Measurements from ENCODE around the gene KIRREL3. TPM values are rescaled to one million over a fixed set of nuclear protein-coding genes. Genes with fewer than 3 reads are reported as not detected.

Gene KIRREL3
- total and polyA plus RNA-seq, 2 of the 8 experiments (the other 6 are each of a cell fraction or from before 2014, with no cell fraction given), result 0.29 to 0.32 TPM

DNA sequence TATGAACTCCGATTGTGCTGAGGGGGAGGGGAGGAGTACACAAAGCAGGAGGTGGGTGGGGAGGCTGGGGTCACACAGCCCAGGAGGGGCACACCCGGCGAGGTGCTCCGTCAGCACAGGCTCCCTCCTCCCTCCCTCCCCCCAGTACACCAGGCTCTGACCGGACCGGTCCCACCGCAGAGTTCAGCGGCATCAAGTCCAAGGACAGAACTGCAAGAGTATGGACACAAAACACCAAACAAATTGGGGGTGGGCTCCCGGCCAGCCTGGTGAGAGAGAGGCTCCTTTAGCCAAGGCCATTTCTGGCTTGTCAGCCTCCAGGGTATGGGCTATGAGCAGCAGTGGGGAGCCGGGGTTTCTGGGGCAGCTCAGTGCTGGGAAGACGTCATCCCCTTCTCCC, 576.8 kb downstream of the KIRREL3 start:
- Histone ChIP-seq H3K9me3 (ENCODE audit: insufficient read depth in 2 of 2, low read depth in 1 of 2, low read length in 1 of 2) (no peaks in the 10 kb centered on the region), H3K4me2 (ENCODE audit: insufficient read depth in 1 of 2, low read depth in 2 of 2, low read length in 2 of 2) (no peak overlapping the region), H4K5ac (ENCODE audit: insufficient read length, low read depth, low read length) (no peak overlapping the region), H2BK20ac (ENCODE audit: low read length) (no peak overlapping the region), H3K79me2 (ENCODE audit: control insufficient read depth in 1 of 2, insufficient read depth in 2 of 2, low read length in 2 of 2) (no peaks in the 10 kb centered on the region), H3K27me3 (replicated peaks in 1 of 4; ENCODE audit: control insufficient read depth in 3 of 4, extremely low read depth in 1 of 4, insufficient read depth in 3 of 4, low read length in 3 of 4) (no peaks in the 10 kb centered on the region), H3K23ac (ENCODE audit: insufficient read length) (no peak overlapping the region), H3K4ac (replicated peaks; ENCODE audit: insufficient read length, low read depth, low read length) (no peak overlapping the region), H2AK5ac (ENCODE audit: low read depth, low read length) (no peak overlapping the region), H2BK15ac (ENCODE audit: low read length) (no peak overlapping the region), H4K91ac (replicated peaks; ENCODE audit: insufficient read length, low read length) (no peak overlapping the region), H3K23me2 (ENCODE audit: low read depth, low read length) (no peaks in the 10 kb centered on the region), H3K9ac (replicated peaks in 1 of 4; ENCODE audit: extremely low read depth in 1 of 4, low read depth in 3 of 4, low read length in 3 of 4) (no peak overlapping the region), H3K18ac (ENCODE audit: extremely low read depth, low read length) (no peak overlapping the region), H3K27ac (ENCODE audit: low read depth, low read length) (no peak overlapping the region), H4K8ac (ENCODE audit: extremely low read depth, insufficient read depth, low read length) (no peak overlapping the region), H3K56ac (replicated peaks; ENCODE audit: insufficient read length, low read depth, low read length) (no peak overlapping the region), H3K4me3 (ENCODE audit: extremely low read depth in 1 of 4, insufficient read depth in 2 of 4, low read depth in 3 of 4, low read length in 4 of 4) (no peak overlapping the region), H3K14ac (ENCODE audit: insufficient read length) (no peak overlapping the region), H2BK5ac (ENCODE audit: low read depth, low read length) (no peak overlapping the region), H2BK12ac (ENCODE audit: low read depth, low read length) (no peak overlapping the region), H4K20me1 (replicated peaks in 1 of 2; ENCODE audit: control insufficient read depth in 1 of 2, insufficient read depth in 2 of 2, low read length in 2 of 2) (no peaks in the 10 kb centered on the region), H2AFZ (ENCODE audit: low read length) (no peak overlapping the region), H3K36me3 (ENCODE audit: control insufficient read depth in 2 of 4, insufficient read depth in 4 of 4, low read length in 3 of 4) (no peaks in the 10 kb centered on the region), H3K79me1 (ENCODE audit: low read depth, low read length) (no peaks in the 10 kb centered on the region), H3K4me1 (replicated peaks in 1 of 4; ENCODE audit: control insufficient read depth in 3 of 4, insufficient read depth in 4 of 4, low read length in 3 of 4) (no peaks in the 10 kb centered on the region; a peak in 1 of 7 replicates), H2BK120ac (replicated peaks; ENCODE audit: low read depth, low read length) (no peak overlapping the region)
- WGBS, 2 experiments (ENCODE audit: extremely low coverage in 1 of 2, insufficient coverage in 1 of 2, insufficient read length in 1 of 2, insufficient replicate concordance in 2 of 2, low coverage in 1 of 2, low lambda C conversion rate in 2 of 2, missing lambda C conversion rate in 1 of 2), result 83% methylated on average over 8 of the region's 11 CpGs; no CpG with 5 or more reads in 1 of the 2 experiments
- POLR2A ChIA-PET (ENCODE audit: partially characterized antibody), result interaction anchor here (1.8 kb wide), 1 partner anchor 8 kb away, joined by 6 read pairs; no protein-coding TSS in a partner anchor
- CTCF ChIA-PET (ENCODE audit: partially characterized antibody), result interaction anchor here (0.8 to 4.8 kb wide), 3 partner anchors 10 to 57 kb away, joined by 3 to 20 read pairs (median 6); no protein-coding TSS in a partner anchor
- TF ChIP-seq TAF1 (IDR thresholded peaks at IDR 0.05; ENCODE audit: low read depth, low read length) (no peak), RAD21 (IDR thresholded peaks at IDR 0.05 in 1 of 2, conservative IDR thresholded peaks at IDR 0.05 in 1 of 2; ENCODE audit: low read depth in 2 of 2, low read length in 2 of 2) (no peak), GTF2F1 (IDR thresholded peaks at IDR 0.05; ENCODE audit: borderline replicate concordance, low read depth, low read length) (no peak), CBX5 (IDR thresholded peaks at IDR 0.05; ENCODE audit: low read depth, low read length) (no peak), YY1 (IDR thresholded peaks at IDR 0.05; ENCODE audit: low read depth, low read length) (no peak), SIN3A (conservative IDR thresholded peaks at IDR 0.05 in 1 of 2, IDR thresholded peaks at IDR 0.05 in 1 of 2; ENCODE audit: low read depth in 1 of 2, low read length in 2 of 2) (no peak), GABPA (IDR thresholded peaks at IDR 0.05; ENCODE audit: borderline replicate concordance, insufficient read depth, low read length) (no peak), BRCA1 (IDR thresholded peaks at IDR 0.05; ENCODE audit: low read depth, low read length) (no peak), RBBP5 (IDR thresholded peaks at IDR 0.05; ENCODE audit: borderline replicate concordance, low read depth, low read length) (no peak)
- no peak for FAIRE-seq
- no peak for DNase-seq (ENCODE audit: low read depth in 1 of 2, low spot score in 2 of 2)

All from H1 (cell line).